Uterus (tissue), 4 donors: ENCODE data around the gene MOCOS. TPM values are rescaled to one million over a fixed set of nuclear protein-coding genes. Genes with fewer than 3 reads are reported as not detected.
"Not testable (repeated sequence)": the region's sequence is repeated elsewhere in the genome, so short reads cannot be mapped to it uniquely, and the experiment has no call there.

Experiments used
- DNase-seq, 2 donors: peaks; one replicate each; pipeline ENCODE4 v3.0.0-alpha.2; 2019 to 2020
- H3K27ac ChIP-seq, 2 donors: fragments of 200-600 bp; sonication (generic); 1 replicate in 1 of 2; 2 replicates in 1 of 2; pipeline ENCODE4 v1.5.1; 2016 to 2018
- H3K27me3 ChIP-seq, 2 donors: fragments of 200-600 bp; sonication (generic); one replicate each; pipeline ENCODE4 v1.5.1; 2018 to 2019; ENCODE audit warnings: control low read depth in 1 of 2
- H3K36me3 ChIP-seq, 2 donors: fragments of 200-600 bp; sonication (generic); one replicate each; pipeline ENCODE4 v1.5.1; 2019; ENCODE audit warnings: control low read depth in 1 of 2
- H3K4me1 ChIP-seq, 2 donors: fragments of 200-600 bp; sonication (generic); one replicate each; pipeline ENCODE4 v1.5.1; 2018 to 2019; ENCODE audit warnings: control low read depth in 1 of 2
- H3K4me3 ChIP-seq, 2 donors: fragments of 200-600 bp; sonication (generic); 1 replicate in 1 of 2; 2 replicates in 1 of 2; pipeline ENCODE4 v1.5.1; 2018 to 2019; ENCODE audit warnings: mild to moderate bottlenecking in 1 of 2
- H3K9me3 ChIP-seq, 2 donors: fragments of 200-600 bp; sonication (generic); one replicate each; pipeline ENCODE4 v1.5.1; 2019; ENCODE audit warnings: control low read depth in 1 of 2
- CTCF ChIP-seq, 4 experiments: fragments of 200-600 bp in 2 of 4; fragments of 450-650 bp in 2 of 4; sonication (generic) in 2 of 4; IDR thresholded peaks; one replicate each; pipeline ENCODE4 v1.5.1; 2016 to 2019; ENCODE audit warnings: antibody characterized with exemption in 4 of 4, mild to moderate bottlenecking in 2 of 4, moderate library complexity in 1 of 4
- POLR2A ChIP-seq, 2 donors: fragments of 450-650 bp; IDR thresholded peaks; one replicate each; pipeline ENCODE4 v1.6.1; 2016; ENCODE audit warnings: antibody characterized with exemption in 2 of 2, mild to moderate bottlenecking in 1 of 2, moderate library complexity in 1 of 2
- intact Hi-C: fragments of 100-400 bp; cut with DNase I; formaldehyde crosslinking; loops from one replicate; pipeline ENCODE4 v1.15.1; 2023; ENCODE audit warnings: low total_unique reads
- total RNA-seq, 4 donors: library from RNA; depleted of rRNA in 3 of 4; stranded (reverse); fragments of >200 nt in 3 of 4; gene quantifications; one replicate each; pipeline versions ENCODE4 v1.1.0 to v1.2.4, GENCODE V29; 2014 to 2023
- donor health status: DM: yes; HTN: yes; CAD: no.

MOCOS gene
- total RNA-seq, 4 donors from 2014 or later = under 0.01 to 1.7 (median 1.4) TPM; not detected in 1

DNA sequence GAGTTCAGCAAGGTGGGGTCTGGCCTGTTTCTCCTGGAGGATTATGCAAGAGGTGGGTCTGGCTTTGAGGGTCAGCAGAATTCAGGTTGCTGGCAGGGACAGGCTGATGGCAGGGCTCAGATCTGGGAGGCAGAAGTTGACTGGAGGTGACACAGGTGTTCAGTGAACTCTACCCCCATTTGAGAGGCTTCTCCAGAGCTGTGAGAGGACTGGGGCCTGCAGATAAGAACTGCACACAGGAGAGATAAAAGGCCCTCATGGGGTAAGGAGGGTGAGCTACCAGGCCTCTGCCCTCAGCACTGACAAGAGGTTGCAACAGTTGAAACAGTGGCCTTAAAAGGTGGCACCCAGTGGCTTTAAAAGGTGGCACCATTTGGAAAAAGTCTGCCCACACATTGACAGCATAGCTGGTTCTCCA is 13.1 kb downstream of the MOCOS start:
- no peak for DNase-seq

DNA sequence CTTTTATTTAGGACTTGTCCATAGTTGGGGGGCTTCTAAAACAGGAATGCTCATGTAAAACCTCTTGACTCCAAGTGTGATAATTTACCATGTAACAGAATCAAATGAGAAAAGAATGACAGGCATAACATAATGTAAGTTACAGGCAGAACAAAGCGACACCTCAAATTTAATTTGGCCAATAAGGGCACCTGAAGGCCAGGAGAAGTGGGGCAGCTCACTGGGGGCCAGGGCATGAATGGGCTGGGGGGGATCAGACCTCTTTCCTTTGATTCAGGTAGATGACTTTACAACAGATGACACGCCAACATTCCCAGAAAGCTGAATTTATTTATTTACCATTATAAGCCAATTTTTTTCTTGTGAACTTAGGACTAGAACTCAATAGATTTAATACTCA is 14.5 kb downstream of the MOCOS start:
- no peaks in the 10 kb centered on the region for H3K27me3 ChIP-seq
- intact Hi-C loops = no loop called here
- DNase-seq = no peak

More for the DNA sequence above, 13.1 kb downstream of the MOCOS start:
- Histone ChIP-seq H3K27ac (no peak overlapping the region), H3K4me1 (no peaks in the 10 kb centered on the region), H3K27me3 (no peaks in the 10 kb centered on the region), H3K36me3 (no peaks in the 10 kb centered on the region), H3K9me3 (no peaks in the 10 kb centered on the region), H3K4me3 (no peak overlapping the region)
- intact Hi-C loops = no loop called here
- TF ChIP-seq POLR2A (IDR thresholded peaks at IDR 0.05) = no peak
- TF ChIP-seq CTCF (IDR thresholded peaks at IDR 0.05) = no peak

GRCh38 chr18:36203360-36203895 is 16.1 kb downstream of the MOCOS start:
- no peak overlapping the region for H3K27ac ChIP-seq
- no peaks in the 10 kb centered on the region for H3K36me3 ChIP-seq
- no peaks in the 10 kb centered on the region for H3K4me1 ChIP-seq
- H3K27me3 ChIP-seq = no peaks in the 10 kb centered on the region
- no peak for DNase-seq
- no peak overlapping the region for H3K4me3 ChIP-seq
- TF ChIP-seq POLR2A (IDR thresholded peaks at IDR 0.05) = no peak
- TF ChIP-seq CTCF (IDR thresholded peaks at IDR 0.05) = no peak
- intact Hi-C loops = no loop called here
- no peaks in the 10 kb centered on the region for H3K9me3 ChIP-seq

More for the DNA sequence above, 14.5 kb downstream of the MOCOS start:
- TF ChIP-seq CTCF (IDR thresholded peaks at IDR 0.05) (no peak), POLR2A (IDR thresholded peaks at IDR 0.05) (no peak)
- Histone ChIP-seq H3K4me3 (no peak overlapping the region), H3K4me1 (no peaks in the 10 kb centered on the region), H3K9me3 (no peaks in the 10 kb centered on the region), H3K36me3 (no peaks in the 10 kb centered on the region), H3K27ac (no peak overlapping the region)

DNA sequence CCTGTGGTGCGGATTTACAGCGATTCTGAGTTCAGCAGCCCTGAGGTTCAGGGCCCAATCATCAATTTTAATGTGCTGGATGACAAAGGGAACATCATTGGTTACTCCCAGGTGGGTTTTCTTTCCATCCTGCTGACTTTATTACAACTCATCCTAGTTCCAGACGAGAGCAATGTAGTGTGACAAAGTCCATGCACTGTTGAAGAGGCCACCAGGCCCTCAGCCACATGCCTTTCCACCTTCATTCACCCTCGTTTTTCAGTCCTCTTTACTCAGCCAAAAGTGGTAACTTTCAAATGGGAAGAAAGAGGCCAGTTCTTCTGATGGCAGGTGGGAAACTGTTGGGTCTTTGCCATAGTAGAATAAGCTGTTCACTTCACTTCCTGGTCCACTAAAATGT is 17.9 kb downstream of the MOCOS start:
- Histone ChIP-seq H3K4me3 (no peak overlapping the region), H3K36me3 (no peaks in the 10 kb centered on the region), H3K9me3 (no peaks in the 10 kb centered on the region), H3K27me3 (no peaks in the 10 kb centered on the region), H3K4me1 (no peaks in the 10 kb centered on the region), H3K27ac (no peak overlapping the region)
- DNase-seq = no peak
- intact Hi-C loops = no loop called here
- TF ChIP-seq CTCF (IDR thresholded peaks at IDR 0.05) (no peak), POLR2A (IDR thresholded peaks at IDR 0.05) (no peak)

- Histone ChIP-seq H3K4me3 (no peak overlapping the region), H3K27me3 (no peaks in the 10 kb centered on the region), H3K9me3 (no peaks in the 10 kb centered on the region), H3K27ac (no peak overlapping the region), H3K4me1 (no peaks in the 10 kb centered on the region), H3K36me3 (no peaks in the 10 kb centered on the region)
- DNase-seq = no peak
- TF ChIP-seq CTCF (IDR thresholded peaks at IDR 0.05) (no peak), POLR2A (IDR thresholded peaks at IDR 0.05) (no peak)
- intact Hi-C loops = no loop called here
Measured at GRCh38 chr18:36207303-36207702, 20.0 kb downstream of the MOCOS start.

- H3K27me3 ChIP-seq, DNase-seq, intact Hi-C loops, H3K9me3 ChIP-seq, H3K4me3 ChIP-seq, H3K4me1 ChIP-seq, H3K36me3 ChIP-seq, H3K27ac ChIP-seq: not testable (repeated sequence)
Measured at GRCh38 chr18:36207969-36208368, 20.7 kb downstream of the MOCOS start.
